Spinal cord (tissue), 10 donors: ENCODE measurements around the gene RBM39. TPM values are rescaled to one million over a fixed set of nuclear protein-coding genes. Genes with fewer than 3 reads are reported as not detected.
A peak's percentile ranks its signal among the peaks of the same experiment; 100 is the strongest.
"Not testable (repeated sequence)": the region's sequence is repeated elsewhere in the genome, so short reads cannot be mapped to it uniquely, and the experiment has no call there.

Source experiments
- DNase-seq, 6 donors: peaks; one replicate each; pipeline versions ENCODE4 v3.0.0 to v3.0.0-alpha.2; 2013 to 2015; ENCODE audit warnings: low spot score in 6 of 6, low read depth in 4 of 6
- H3K27ac ChIP-seq: one replicate; pipeline ENCODE4 v1.5.1; 2013; ENCODE audit warnings: low read depth, low read length, control low read depth
- H3K27me3 ChIP-seq: one replicate; pipeline ENCODE4 v1.6.1; 2013; ENCODE audit warnings: low read length; ENCODE audit not compliant: control insufficient read depth, insufficient read depth
- H3K36me3 ChIP-seq: one replicate; pipeline ENCODE4 v1.6.1; 2013; ENCODE audit warnings: low read length; ENCODE audit not compliant: control insufficient read depth, insufficient read depth
- H3K4me1 ChIP-seq: one replicate; pipeline ENCODE4 v1.6.1; 2013; ENCODE audit warnings: low read length; ENCODE audit not compliant: control insufficient read depth, insufficient read depth
- H3K4me3 ChIP-seq: one replicate; pipeline ENCODE4 v1.5.1; 2013; ENCODE audit warnings: low read depth, low read length, control low read depth
- H3K9me3 ChIP-seq: one replicate; pipeline ENCODE4 v1.6.1; 2013; ENCODE audit warnings: low read length; ENCODE audit not compliant: control insufficient read depth, insufficient read depth
- WGBS: methylation state at CpG from one replicate; pipeline ENCODE4 v1.1.5; 2013; ENCODE audit warnings: missing lambda C conversion rate; ENCODE audit not compliant: insufficient coverage; 5-methylcytosine and 5-hydroxymethylcytosine counted together
- long read RNA-seq, 4 donors: transcript quantifications; one replicate each; lab custom pipeline, GENCODE V29; 2026
- polyA plus RNA-seq, 2 donors: library from polyadenylated mRNA; unstranded; fragments of 120-200 nt; gene quantifications; one replicate each; pipeline ENCODE4 v1.2.1, GENCODE V29; 2013; ENCODE audit not compliant: insufficient read length in 2 of 2
- total RNA-seq, 2 donors: library from RNA; depleted of rRNA in 1 of 2; stranded (reverse); fragments of 120-200 nt in 1 of 2; fragments of >200 nt in 1 of 2; gene quantifications; one replicate each; pipeline versions ENCODE4 v1.2.3 to v1.2.4, GENCODE V29; 2013 to 2014
- donor health status: healthy.

The RBM39 gene
- total RNA-seq (100 to 1,000 TPM; 382 to 441 TPM), polyA plus RNA-seq (100 to 1,000 TPM; 289 to 322 TPM)
- long read RNA-seq, donor 1, full-length matches to known transcripts = 113 of 169 reads
- long read RNA-seq, donor 1, partial matches to known transcripts = 49 of 169 reads
- long read RNA-seq, donor 1, other reads (novel, unspliced or antisense) = 7 of 169 reads
- long read RNA-seq, donor 2, transcript RBM39-203 (17 exons, 2,831 nt) = major isoform, 5 of 24 reads
- long read RNA-seq, donor 2, partial matches to known transcripts = 11 of 24 reads
- long read RNA-seq, donor 2, other reads (novel, unspliced or antisense) = 0 of 24 reads
- long read RNA-seq, donor 3, partial matches to known transcripts = 33 of 47 reads
- long read RNA-seq, donor 3, other reads (novel, unspliced or antisense) = 0 of 47 reads
- long read RNA-seq, donor 4, full-length matches to known transcripts = 195 of 404 reads
- long read RNA-seq, donor 4, partial matches to known transcripts = 191 of 404 reads
- long read RNA-seq, donor 4, other reads (novel, unspliced or antisense) = 18 of 404 reads

DNA sequence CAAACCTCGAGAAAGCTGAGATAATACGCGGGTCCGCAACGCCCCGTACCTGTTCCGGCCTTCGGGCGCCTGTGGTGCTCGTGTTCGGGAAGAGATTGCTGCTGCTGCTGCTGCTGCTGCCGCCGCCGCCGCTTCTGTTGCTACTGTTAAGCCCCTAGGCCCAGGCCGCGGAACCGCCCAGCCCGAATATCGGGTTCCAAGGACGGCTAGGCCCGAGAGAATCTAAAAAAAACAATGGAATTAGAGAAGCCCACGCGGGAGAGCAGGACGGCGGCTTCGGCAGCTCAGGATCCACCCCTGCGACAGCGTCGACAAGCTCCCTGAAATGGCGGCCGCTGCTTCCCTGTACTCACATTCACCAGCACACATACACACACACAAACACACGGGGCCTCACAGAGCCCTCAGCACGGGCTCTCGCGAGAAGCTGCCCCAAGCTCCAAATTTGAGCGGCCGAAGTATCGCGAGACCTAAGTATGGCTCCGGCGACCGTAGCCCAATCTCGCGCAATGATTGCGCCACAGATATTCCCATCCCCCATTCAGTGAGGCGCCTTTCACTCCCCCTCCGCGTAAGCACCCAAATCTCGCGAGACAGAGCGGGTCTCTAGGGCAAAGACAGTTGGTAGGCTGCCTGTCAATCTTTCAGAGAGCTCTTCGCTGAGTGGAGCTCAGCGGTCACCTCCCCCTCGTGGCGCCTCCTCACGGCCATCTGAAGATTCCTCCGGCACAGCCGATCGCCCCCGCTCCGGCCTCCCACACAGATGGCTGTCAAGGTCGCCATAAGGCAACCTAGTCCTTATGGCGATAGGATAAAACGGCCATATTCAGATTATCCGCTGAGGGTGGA, at the start of gene RBM39:
Gene RBM39 (minus strand): TSS at position 369 of the 849 bp plus-strand sequence. CDS start 1,386 bp downstream, outside the sequence.
- DNase-seq = peak; percentile 100
- WGBS = under 1% methylated on average over 66 of the region's 66 CpGs
- no peaks in the 10 kb centered on the region for H3K9me3 ChIP-seq
- H3K27ac ChIP-seq = peak within 1 kb of the TSS; percentile 100
- H3K4me3 ChIP-seq = peak within 1 kb of the TSS; percentile 100
- H3K27me3 ChIP-seq = no peaks in the 10 kb centered on the region
- peaks cover 3% of the 10 kb centered on the region for H3K4me1 ChIP-seq
- H3K36me3 ChIP-seq = peaks cover 18% of the 10 kb centered on the region

- Histone ChIP-seq H3K27me3 (no peaks in the 10 kb centered on the region), H3K27ac (no peak overlapping the region), H3K4me1 (peaks cover 4% of the 10 kb centered on the region), H3K4me3 (no peak overlapping the region), H3K36me3 (peaks cover 3% of the 10 kb centered on the region), H3K9me3 (no peaks in the 10 kb centered on the region)
- no peak for DNase-seq
- WGBS = 93% methylated on average over 2 of the region's 3 CpGs
Measured at GRCh38 chr20:35791821-35792220, 49.8 kb upstream of the RBM39 start.

DNA sequence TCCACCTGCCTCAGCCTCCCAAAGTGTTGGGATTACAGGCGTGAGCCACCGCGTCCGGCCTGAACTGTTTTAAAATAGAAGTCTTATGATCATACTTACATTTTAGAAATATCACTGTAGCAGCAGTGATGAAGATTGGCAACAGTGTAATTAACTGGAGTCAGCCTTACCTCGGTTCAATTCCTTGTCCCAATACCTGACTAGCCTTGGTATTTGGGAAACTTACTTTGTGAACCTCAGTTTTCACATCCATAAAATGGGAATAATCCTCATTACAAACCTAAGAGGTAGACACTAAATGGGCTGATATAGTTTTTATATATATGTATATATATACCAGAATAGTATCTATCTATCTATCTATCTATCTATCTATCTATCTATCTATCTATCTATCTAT, 49.0 kb upstream of the RBM39 start:
- no peaks in the 10 kb centered on the region for H3K27me3 ChIP-seq
- no CpG with 5 or more reads among the region's 5 CpGs for WGBS
- no peak overlapping the region for H3K27ac ChIP-seq
- DNase-seq = no peak
- peaks cover 4% of the 10 kb centered on the region for H3K4me1 ChIP-seq
- peaks cover 3% of the 10 kb centered on the region for H3K36me3 ChIP-seq
- H3K4me3 ChIP-seq = no peak overlapping the region
- no peaks in the 10 kb centered on the region for H3K9me3 ChIP-seq

- Histone ChIP-seq H3K4me1 (no peaks in the 10 kb centered on the region), H3K4me3 (no peak overlapping the region), H3K9me3 (no peaks in the 10 kb centered on the region), H3K27ac (no peak overlapping the region), H3K27me3 (no peaks in the 10 kb centered on the region), H3K36me3 (peaks cover 7% of the 10 kb centered on the region)
- WGBS = 100% methylated on average over 4 of the region's 4 CpGs
- no peak for DNase-seq
Measured at GRCh38 chr20:35788796-35789195, 46.7 kb upstream of the RBM39 start.

DNA sequence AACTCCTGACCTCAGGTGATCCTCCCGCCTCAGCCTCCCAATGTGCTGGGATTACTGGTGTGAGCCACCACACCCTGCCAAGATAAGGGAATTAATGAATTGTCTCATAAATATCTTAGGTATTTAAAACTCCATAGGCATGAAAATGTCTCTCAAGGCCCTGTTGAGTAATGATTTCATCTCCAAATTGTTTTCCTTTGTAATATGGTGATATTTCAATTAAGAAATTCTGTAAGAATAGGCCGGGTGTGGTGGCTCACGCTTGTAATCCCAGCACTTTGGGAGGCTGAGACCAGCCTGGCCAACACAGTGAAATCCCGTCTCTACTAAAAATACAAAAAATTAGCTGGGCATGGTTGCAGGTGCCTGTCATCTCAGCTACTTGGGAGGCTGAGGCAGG, 43.5 kb upstream of the RBM39 start:
- peaks cover 17% of the 10 kb centered on the region for H3K36me3 ChIP-seq
- not testable (repeated sequence) for H3K4me1 ChIP-seq, H3K27me3 ChIP-seq, H3K27ac ChIP-seq, H3K9me3 ChIP-seq, H3K4me3 ChIP-seq, DNase-seq
- no CpG with 5 or more reads among the region's 4 CpGs for WGBS

DNA sequence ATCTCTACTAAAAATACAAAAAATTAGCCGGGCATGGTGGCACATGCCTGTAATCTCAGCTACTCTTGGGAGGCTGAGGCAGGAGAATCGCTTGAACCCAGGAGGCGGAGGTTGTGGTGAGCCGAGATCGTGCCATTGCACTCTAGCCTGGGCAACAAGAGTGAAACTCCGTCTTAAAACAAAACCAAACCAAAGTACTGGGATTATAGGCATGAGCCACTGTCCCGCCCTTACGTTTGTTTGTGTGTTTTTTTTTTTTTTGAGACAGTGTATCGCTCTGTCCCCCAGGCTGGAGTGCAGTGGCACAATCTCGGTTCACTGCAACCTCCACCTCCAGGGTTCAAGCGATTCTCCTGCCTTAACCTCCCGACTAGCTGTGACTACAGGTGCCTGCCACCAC, 41.8 kb upstream of the RBM39 start:
- H3K4me1 ChIP-seq, DNase-seq, H3K27ac ChIP-seq, H3K9me3 ChIP-seq, H3K4me3 ChIP-seq, H3K27me3 ChIP-seq: not testable (repeated sequence)
- 97% methylated on average over 4 of the region's 12 CpGs for WGBS
- peaks cover 21% of the 10 kb centered on the region for H3K36me3 ChIP-seq

- no peak overlapping the region for H3K27ac ChIP-seq
- no peaks in the 10 kb centered on the region for H3K9me3 ChIP-seq
- no peaks in the 10 kb centered on the region for H3K4me1 ChIP-seq
- H3K36me3 ChIP-seq = peaks cover 8% of the 10 kb centered on the region
- no peaks in the 10 kb centered on the region for H3K27me3 ChIP-seq
- peak in 2 of 6 donors; percentile 46 to 50 for DNase-seq
- no peak overlapping the region for H3K4me3 ChIP-seq
- WGBS = 53% methylated on average over 3 of the region's 4 CpGs
Measured at GRCh38 chr20:35776513-35777101, 34.5 kb upstream of the RBM39 start.

DNA sequence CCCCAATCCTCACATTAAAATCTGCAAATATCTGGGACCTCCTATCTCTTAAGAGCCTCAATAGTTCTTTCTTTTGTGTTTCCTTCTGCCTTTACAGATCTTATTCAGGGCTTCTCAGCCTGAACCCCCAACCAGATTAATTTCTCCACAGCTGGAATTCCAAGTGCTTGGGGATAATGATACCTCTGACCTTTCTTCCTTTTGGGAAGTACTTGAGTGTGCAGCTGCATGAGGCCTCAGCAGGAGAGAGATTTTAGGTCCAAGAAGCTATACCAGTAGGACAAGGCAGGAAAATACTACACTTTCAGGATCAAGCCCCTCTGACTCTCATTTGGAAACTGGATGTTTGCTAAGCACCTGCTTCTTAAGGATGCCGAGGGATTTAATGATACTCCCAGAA, 32.3 kb upstream of the RBM39 start:
- WGBS = no CpG with 5 or more reads among the region's 1 CpG
- no peak for DNase-seq
- peaks cover under 1% of the 10 kb centered on the region for H3K4me1 ChIP-seq
- H3K27me3 ChIP-seq = no peaks in the 10 kb centered on the region
- no peak overlapping the region for H3K4me3 ChIP-seq
- peaks cover 4% of the 10 kb centered on the region for H3K36me3 ChIP-seq
- no peak overlapping the region for H3K27ac ChIP-seq
- H3K9me3 ChIP-seq = no peaks in the 10 kb centered on the region

GRCh38 chr20:35773154-35773751, 31.2 kb upstream of the RBM39 start:
- Histone ChIP-seq H3K4me1 (peaks cover 6% of the 10 kb centered on the region), H3K27ac (peak overlapping the region; percentile 87), H3K9me3 (no peaks in the 10 kb centered on the region), H3K36me3 (no peaks in the 10 kb centered on the region), H3K27me3 (no peaks in the 10 kb centered on the region), H3K4me3 (peak overlapping the region; percentile 84)
- no peak for DNase-seq
- 76% methylated on average over 7 of the region's 8 CpGs for WGBS
